NT2/D1 (cell line): ENCODE measurements around the gene NDNF.

Experiments
- DNase-seq: peaks from one replicate; pipeline ENCODE4 v3.0.0-alpha.2; 2011; ENCODE audit warnings: low read depth, low spot score
- H3K27me3 ChIP-seq: 2 replicates; pipeline ENCODE4 v1.6.0; 2011; ENCODE audit warnings: mild to moderate bottlenecking; ENCODE audit not compliant: insufficient read length, insufficient read depth
- H3K36me3 ChIP-seq: 2 replicates; pipeline ENCODE4 v1.6.1; 2011; ENCODE audit warnings: mild to moderate bottlenecking, low read length, mixed read lengths; ENCODE audit not compliant: insufficient read depth, insufficient read length
- H3K4me1 ChIP-seq: 2 replicates; pipeline ENCODE4 v1.5.1; 2011; ENCODE audit not compliant: insufficient read depth, insufficient read length
- H3K4me3 ChIP-seq: 2 replicates; pipeline ENCODE4 v1.5.1; 2011; ENCODE audit warnings: low read depth; ENCODE audit not compliant: insufficient read length
- H3K9ac ChIP-seq: 2 replicates; pipeline ENCODE4 v1.6.0; 2011; ENCODE audit warnings: low read depth; ENCODE audit not compliant: insufficient read length
- H3K9me3 ChIP-seq: 2 replicates; pipeline ENCODE4 v1.5.1; 2011; ENCODE audit warnings: mild to moderate bottlenecking, low read length; ENCODE audit not compliant: insufficient read depth
- SUZ12 ChIP-seq: IDR thresholded peaks from 2 replicates; pipeline ENCODE4 v1.6.1; 2011; ENCODE audit not compliant: insufficient read length, insufficient read depth; ENCODE audit errors: extremely low read depth
- YY1 ChIP-seq: IDR thresholded peaks from 2 replicates; pipeline ENCODE4 v1.6.1; 2011; ENCODE audit not compliant: insufficient read length, insufficient read depth
- ZNF274 ChIP-seq: IDR thresholded peaks from 2 replicates; pipeline ENCODE4 v1.6.1; 2011; ENCODE audit warnings: mild to moderate bottlenecking, low read depth, low read length

Gene NDNF

GRCh38 chr4:121057466-121057922 lies 14.8 kb downstream of the NDNF start:
- no peak for TF ChIP-seq SUZ12
- TF ChIP-seq YY1, result no peak
- no peaks in the 10 kb centered on the region for H3K27me3 ChIP-seq
- H3K9ac ChIP-seq, result no peak overlapping the region
- no peaks in the 10 kb centered on the region for H3K9me3 ChIP-seq
- H3K36me3 ChIP-seq, result no peaks in the 10 kb centered on the region
- no peaks in the 10 kb centered on the region for H3K4me1 ChIP-seq
- DNase-seq, result no peak
- H3K4me3 ChIP-seq, result no peak overlapping the region

DNA sequence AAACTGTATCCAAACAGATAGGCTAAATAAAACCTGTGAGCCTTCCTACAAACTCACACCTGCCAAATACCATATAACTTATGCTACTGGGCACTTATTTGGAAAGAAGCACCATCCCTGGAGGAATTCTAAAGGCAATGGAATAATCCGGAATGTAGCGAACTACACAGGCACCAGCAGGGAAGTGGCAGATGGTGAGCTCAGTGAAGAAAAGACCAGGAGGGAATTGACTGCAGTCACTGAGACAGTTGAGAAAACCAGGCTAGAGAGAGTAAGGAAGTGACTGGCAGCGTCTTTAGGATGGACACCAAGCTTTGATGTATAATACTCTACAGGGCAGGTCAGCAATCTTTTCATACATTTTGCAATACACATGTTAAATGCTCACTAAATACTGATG lies 16.3 kb downstream of the NDNF start:
- Histone ChIP-seq H3K27me3 (no peaks in the 10 kb centered on the region), H3K4me1 (no peaks in the 10 kb centered on the region), H3K4me3 (no peak overlapping the region), H3K9me3 (no peaks in the 10 kb centered on the region), H3K36me3 (no peaks in the 10 kb centered on the region), H3K9ac (no peak overlapping the region)
- TF ChIP-seq SUZ12, result no peak
- TF ChIP-seq YY1, result no peak
- no peak for TF ChIP-seq ZNF274
- DNase-seq, result no peak

DNA sequence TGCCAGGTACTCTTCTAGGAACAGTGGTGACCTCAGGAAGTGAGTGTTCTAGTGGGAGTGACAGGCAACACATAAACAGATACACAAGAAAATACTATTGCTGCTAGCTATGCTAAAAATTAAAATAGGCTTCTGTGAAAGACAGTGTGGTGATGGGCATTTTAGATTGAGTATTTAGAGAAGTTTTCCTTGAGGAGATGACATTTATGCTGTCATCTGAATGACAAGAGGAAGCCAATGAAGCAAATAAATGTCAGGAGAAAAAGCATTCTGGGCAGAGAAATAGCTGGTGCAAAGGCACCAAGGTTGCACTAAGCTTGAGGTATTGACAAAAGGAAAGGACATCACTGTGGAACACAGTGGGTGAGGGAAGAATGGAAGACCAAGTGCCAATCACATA lies 18.0 kb downstream of the NDNF start:
- Histone ChIP-seq H3K4me1 (no peaks in the 10 kb centered on the region), H3K36me3 (no peaks in the 10 kb centered on the region), H3K27me3 (no peaks in the 10 kb centered on the region), H3K4me3 (no peak overlapping the region), H3K9me3 (no peaks in the 10 kb centered on the region), H3K9ac (no peak overlapping the region)
- DNase-seq, result no peak
- TF ChIP-seq SUZ12, result no peak
- TF ChIP-seq ZNF274, result no peak
- no peak for TF ChIP-seq YY1

DNA sequence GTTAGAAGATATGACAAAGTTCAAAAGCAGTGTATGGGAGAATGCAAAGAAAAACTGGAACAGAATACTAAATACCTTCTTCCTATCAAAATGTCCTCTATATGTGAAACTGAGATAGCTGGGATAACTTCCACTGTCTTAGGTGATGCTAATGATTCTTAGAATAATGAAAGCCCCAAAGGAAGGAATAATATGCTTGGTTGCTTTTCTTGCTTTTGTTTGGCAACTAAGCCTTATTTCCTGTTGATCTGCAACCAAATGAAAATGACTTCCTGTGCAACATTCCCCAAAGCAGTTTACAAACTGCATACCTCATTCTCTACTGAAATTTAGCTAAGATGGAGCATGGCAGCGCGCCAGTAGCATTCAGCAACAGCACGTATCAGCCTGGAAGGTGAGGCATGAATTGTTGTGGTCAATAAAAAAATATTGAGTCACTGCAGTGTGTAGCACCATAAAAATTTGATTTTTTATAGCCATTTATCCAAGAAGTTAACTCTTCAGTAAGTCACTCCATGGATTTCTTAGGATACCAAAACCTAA lies 18.7 kb downstream of the NDNF start:
- TF ChIP-seq YY1, result no peak
- no peak for TF ChIP-seq ZNF274
- TF ChIP-seq SUZ12, result no peak
- no peaks in the 10 kb centered on the region for H3K36me3 ChIP-seq
- no peaks in the 10 kb centered on the region for H3K27me3 ChIP-seq
- no peak overlapping the region for H3K4me3 ChIP-seq
- DNase-seq, result no peak
- no peaks in the 10 kb centered on the region for H3K9me3 ChIP-seq
- H3K9ac ChIP-seq, result no peak overlapping the region
- H3K4me1 ChIP-seq, result no peaks in the 10 kb centered on the region

GRCh38 chr4:121050300-121050699 lies 22.0 kb downstream of the NDNF start:
- Histone ChIP-seq H3K9me3 (no peaks in the 10 kb centered on the region), H3K9ac (no peak overlapping the region), H3K36me3 (no peaks in the 10 kb centered on the region), H3K27me3 (no peaks in the 10 kb centered on the region), H3K4me3 (no peak overlapping the region), H3K4me1 (no peaks in the 10 kb centered on the region)
- TF ChIP-seq YY1, result no peak
- no peak for TF ChIP-seq SUZ12
- TF ChIP-seq ZNF274, result no peak
- DNase-seq, result no peak

DNA sequence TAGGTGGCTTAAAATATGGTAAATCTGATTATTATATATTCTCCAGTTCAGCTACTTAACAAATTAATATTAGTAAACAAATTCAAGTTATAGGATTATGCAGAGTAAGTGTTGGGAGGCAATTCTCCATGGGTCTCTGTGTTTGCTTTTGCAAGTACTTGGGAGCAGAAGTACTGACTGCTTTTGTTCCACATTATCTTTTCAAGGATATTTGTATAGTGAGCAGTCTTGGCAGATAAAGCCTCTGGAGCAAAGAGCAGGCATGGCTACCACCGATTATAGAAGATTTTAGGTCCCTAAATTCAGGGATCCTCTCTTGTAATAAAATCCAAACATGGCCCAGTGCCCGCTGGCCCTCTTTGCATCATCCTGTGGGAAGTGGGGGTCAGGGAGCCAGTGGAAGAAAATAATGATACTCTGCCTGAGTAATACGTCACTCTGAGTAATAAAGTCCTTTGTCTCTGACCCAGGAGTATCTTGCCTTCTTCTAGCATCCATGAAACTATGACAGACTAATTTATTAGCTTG lies 23.2 kb downstream of the NDNF start:
- DNase-seq, result no peak
- H3K9me3 ChIP-seq, result no peaks in the 10 kb centered on the region
- H3K4me3 ChIP-seq, result no peak overlapping the region
- no peaks in the 10 kb centered on the region for H3K36me3 ChIP-seq
- no peaks in the 10 kb centered on the region for H3K4me1 ChIP-seq
- H3K9ac ChIP-seq, result no peak overlapping the region
- TF ChIP-seq YY1, result no peak
- TF ChIP-seq ZNF274, result no peak
- TF ChIP-seq SUZ12, result no peak
- no peaks in the 10 kb centered on the region for H3K27me3 ChIP-seq

DNA sequence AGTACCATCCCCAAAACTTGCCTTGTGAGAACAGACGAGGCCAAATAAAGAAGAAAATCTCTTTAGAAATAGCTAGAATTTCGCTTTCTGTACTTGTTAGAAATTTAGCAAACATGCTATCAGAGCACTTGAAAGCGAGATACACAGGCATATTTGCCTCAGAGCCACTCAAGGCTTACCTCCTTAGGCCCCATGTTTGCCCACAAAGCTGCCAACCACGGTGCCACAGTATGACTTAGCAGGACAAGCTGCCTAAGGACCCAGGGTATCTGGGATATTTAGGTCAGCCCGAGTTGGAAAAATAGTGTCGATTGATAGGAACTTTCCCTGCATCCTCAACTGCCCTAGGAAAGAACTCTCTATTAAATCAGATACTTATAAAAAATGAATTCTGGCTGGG lies 24.2 kb downstream of the NDNF start:
- no peak overlapping the region for H3K4me3 ChIP-seq
- DNase-seq, result no peak
- H3K36me3 ChIP-seq, result no peaks in the 10 kb centered on the region
- no peaks in the 10 kb centered on the region for H3K27me3 ChIP-seq
- TF ChIP-seq SUZ12 (no peak), YY1 (no peak), ZNF274 (no peak)
- no peaks in the 10 kb centered on the region for H3K9me3 ChIP-seq
- H3K9ac ChIP-seq, result no peak overlapping the region
- no peaks in the 10 kb centered on the region for H3K4me1 ChIP-seq
